OCI-M2 (cell line): ENCODE measurements around the gene KRTAP3-1.

ENCODE experiments used
- DNase-seq: peaks from one replicate; lab custom pipeline; 2025; ENCODE audit not compliant: unreplicated experiment; lab: John Stamatoyannopoulos, UW

KRTAP3-1 gene

GRCh38 chr17:40980596-40980995, 28.3 kb downstream of the KRTAP3-1 start:
- no peak for DNase-seq

DNA sequence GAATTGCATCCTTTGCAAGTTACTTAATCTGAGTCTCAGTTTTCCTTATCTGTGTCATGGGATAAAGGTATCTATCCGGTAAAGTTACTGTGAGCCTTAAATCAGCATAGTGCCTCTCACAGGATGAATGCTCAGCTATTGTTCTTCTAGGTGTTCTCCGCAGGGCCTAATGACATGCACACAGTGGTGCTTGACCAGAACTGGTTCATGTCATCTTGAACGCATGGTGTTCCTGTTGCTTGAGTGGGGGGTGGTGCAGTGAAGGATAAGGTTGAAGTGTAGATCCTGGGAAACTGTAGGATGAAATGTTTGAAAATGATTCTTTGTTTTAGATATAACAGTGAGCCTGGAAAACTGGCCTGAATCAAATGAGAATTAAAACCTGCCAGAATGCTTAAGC, 28.8 kb downstream of the KRTAP3-1 start:
- no peak for DNase-seq

- DNase-seq = no peak
Measured at GRCh38 chr17:40978575-40979151, 30.3 kb downstream of the KRTAP3-1 start.

- DNase-seq = no peak
Measured at GRCh38 chr17:40975516-40975915, 33.4 kb downstream of the KRTAP3-1 start.

- no peak for DNase-seq
Measured at GRCh38 chr17:40974366-40974765, 34.6 kb downstream of the KRTAP3-1 start.

DNA sequence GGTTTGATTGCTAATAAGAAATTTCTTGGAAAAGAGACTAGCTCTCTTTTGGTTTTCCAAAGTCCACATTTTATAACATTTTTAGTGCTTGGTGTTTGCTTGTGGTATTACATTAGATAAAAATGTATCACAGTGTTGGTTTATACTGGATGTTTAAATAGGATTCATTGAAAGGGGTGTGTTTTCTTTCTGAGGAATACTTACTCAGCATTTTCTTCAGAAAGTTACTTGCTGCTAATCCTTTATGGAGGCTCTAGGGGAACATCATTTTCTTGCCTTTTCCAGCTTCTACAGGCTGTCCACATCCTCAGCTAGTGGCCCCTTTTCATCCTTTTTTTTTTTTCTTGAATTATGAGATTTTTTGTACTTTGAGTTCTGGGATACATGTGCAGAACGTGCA, 41.3 kb downstream of the KRTAP3-1 start:
- DNase-seq = no peak

DNA sequence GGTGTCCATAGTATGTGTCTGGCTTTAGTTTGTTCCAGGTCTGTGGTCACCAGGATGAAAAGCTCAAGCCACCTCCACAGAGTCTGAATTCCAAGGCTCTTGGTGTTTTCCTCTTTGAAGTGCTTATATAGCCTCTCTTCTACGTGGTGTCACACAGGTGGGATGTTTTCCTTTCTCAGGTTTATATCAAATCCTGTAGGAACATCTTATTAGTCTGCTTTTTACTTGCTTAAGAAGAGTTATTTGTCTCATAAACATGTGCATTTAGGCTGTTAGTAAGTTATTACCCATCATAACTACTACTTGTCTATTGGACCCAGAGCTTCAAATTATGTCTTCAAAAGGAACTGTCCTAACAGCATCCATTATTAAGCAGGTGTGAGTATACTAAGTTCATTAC, 42.1 kb downstream of the KRTAP3-1 start, which contains the start of gene KRT39:
Gene KRT39 (minus strand): TSS at position 101 of the 400 bp plus-strand sequence. CDS start 92 bp downstream, at position 9.
- DNase-seq = no peak

- DNase-seq = no peak
Measured at GRCh38 chr17:40963838-40964237, 45.1 kb downstream of the KRTAP3-1 start.

- DNase-seq = no peak
Measured at GRCh38 chr17:40962059-40962561, 46.8 kb downstream of the KRTAP3-1 start.

- no peak for DNase-seq
Measured at GRCh38 chr17:40961591-40961990, 47.3 kb downstream of the KRTAP3-1 start.

- DNase-seq = no peak
Measured at GRCh38 chr17:40960144-40960543, 48.8 kb downstream of the KRTAP3-1 start.
